ENCODE data around the gene CALN1.
"Not testable (repeated sequence)": the region's sequence is repeated elsewhere in the genome, so short reads cannot be mapped to it uniquely, and the experiment has no call there.

Gene CALN1

DNA sequence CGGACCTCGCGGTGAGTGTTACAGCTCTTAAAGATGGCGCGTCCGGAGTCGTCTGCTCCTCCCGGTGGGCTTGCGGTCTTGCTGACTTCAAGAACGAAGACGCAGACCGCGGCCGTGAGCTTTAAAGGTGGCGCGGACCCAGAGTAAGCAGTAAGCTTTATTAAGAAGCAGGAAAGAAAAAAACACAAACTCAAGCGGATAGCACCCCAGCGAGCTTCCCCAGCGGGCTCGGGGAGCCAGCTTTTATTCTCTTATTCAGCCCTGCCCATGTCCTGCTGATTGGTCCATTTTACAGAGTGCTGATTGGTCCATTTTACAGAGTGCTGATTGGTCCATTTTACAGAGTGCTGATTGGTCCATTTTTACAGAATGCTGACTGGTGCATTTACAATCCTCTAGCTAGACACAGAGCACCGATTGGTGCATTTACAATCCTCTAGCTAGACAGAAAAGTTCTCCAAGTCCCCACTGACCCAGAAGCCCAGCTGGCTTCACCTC lies at the start of gene CALN1:
Gene CALN1, minus strand, starts transcription at position 218 of the 498 bp plus-strand sequence.
- not testable (repeated sequence) for DNase-seq (ENCODE audit: low read depth in 2 of 2)

DNA sequence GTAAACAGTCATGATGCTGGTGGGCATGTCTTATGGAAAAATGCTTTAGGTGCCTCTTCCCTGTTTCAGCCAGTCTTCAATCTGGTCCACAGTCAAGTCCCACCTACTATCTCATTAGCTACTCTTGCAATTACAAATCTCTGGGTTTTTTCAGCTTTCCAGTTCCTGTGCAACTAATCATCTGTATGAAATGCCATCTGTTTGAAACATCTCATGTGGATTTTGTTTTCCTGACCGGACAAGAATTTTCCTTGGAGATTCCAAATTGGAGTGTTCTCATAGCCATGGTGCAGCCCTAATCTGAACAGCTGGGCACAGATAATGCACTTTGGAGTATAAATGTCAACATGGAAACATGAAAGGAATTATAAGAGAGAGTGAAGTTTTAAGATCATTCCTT lies 41.3 kb upstream of the CALN1 start:
- DNase-seq (ENCODE audit: low read depth in 2 of 2), result no peak

- no peak for DNase-seq (ENCODE audit: low read depth in 2 of 2)
These were observed 35.5 kb upstream of the CALN1 start for GRCh38 chr7:72447465-72448204.

GRCh38 chr7:72446591-72447462 lies 34.7 kb upstream of the CALN1 start:
- no peak for DNase-seq (ENCODE audit: low read depth in 2 of 2)

GRCh38 chr7:72446131-72446530 lies 34.0 kb upstream of the CALN1 start:
- DNase-seq (ENCODE audit: low read depth in 2 of 2), result no peak

- DNase-seq (ENCODE audit: low read depth in 2 of 2), result no peak
These were observed 33.4 kb upstream of the CALN1 start for GRCh38 chr7:72445580-72445979.

DNA sequence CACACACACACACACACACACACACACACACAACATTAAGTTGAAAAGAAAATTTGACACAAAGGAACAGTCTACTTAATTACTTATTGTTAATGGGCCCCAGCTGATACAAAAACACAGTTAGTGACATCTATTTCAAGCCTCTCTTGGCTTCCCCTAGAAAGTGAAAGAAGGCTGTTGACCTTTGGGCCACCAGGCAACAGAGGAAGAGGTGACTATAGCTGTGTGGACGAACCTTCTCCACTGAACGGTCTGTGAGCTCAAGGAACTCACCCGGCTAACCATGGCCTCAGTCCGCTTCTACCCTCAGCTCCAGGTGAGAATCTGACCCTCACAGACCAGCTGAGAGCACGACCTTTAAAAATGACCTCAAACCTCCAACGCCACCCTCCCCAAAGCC lies 32.9 kb upstream of the CALN1 start:
- DNase-seq (ENCODE audit: low read depth in 2 of 2), result no peak

GRCh38 chr7:72444026-72444776 lies 32.1 kb upstream of the CALN1 start:
- DNase-seq (ENCODE audit: low read depth in 2 of 2), result no peak

- no peak for DNase-seq (ENCODE audit: low read depth in 2 of 2)
These were observed 29.7 kb upstream of the CALN1 start for GRCh38 chr7:72441791-72442190.

GRCh38 chr7:72438491-72438890 lies 26.4 kb upstream of the CALN1 start:
- no peak for DNase-seq (ENCODE audit: low read depth in 2 of 2)

DNA sequence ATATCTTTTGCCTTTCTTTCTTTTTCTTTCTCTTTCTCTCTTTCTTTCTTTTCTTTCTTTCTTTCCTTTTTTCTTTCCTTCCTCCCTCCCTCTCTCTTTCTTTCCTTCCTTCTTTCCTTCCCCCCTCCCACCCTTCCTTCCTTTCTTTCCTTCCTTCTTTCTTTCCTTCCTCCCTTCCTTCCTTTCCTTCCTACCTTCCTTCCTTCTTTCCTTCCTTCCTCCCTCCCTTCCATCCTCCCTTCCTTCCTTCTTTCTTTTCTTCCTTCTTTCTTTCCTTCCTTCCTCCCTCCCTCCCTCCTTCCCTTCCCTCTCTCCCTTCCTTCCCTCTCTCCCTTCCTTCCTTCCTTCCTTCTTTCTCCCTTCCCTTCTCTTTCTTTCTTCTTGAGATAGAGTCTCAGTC lies 25.5 kb upstream of the CALN1 start:
- DNase-seq (ENCODE audit: low read depth in 2 of 2), result no peak

DNA sequence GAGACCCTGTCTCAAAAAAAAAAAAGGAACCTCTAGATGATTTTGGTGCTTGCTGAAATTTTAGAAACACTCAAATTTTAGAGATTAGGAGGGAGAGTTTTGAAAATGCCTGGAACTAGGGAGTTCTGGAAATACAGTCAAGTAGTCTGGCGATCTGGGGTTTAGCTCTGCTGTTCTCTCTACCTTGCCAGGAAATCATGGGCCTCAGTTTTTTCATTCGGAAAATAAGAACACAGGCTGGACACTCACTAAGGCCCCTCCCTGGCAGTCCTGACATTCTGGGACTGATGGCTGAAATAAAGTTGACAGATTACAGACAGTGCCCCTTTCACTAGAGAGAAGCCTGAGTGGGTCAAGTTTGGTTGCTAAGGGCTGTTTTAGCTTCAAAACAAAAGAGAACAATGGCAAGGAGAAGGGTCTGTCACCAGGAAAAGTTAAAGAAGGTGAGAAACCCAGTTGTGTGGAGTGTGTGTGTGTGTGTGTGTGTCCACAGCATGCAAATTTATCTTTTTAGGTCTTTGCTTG lies 25.0 kb upstream of the CALN1 start:
- no peak for DNase-seq (ENCODE audit: low read depth in 2 of 2)

- DNase-seq (ENCODE audit: low read depth in 2 of 2), result no peak
These were observed 23.9 kb upstream of the CALN1 start for GRCh38 chr7:72435925-72436480.

- DNase-seq (ENCODE audit: low read depth in 2 of 2), result no peak
These were observed 23.2 kb upstream of the CALN1 start for GRCh38 chr7:72435366-72435765.

DNA sequence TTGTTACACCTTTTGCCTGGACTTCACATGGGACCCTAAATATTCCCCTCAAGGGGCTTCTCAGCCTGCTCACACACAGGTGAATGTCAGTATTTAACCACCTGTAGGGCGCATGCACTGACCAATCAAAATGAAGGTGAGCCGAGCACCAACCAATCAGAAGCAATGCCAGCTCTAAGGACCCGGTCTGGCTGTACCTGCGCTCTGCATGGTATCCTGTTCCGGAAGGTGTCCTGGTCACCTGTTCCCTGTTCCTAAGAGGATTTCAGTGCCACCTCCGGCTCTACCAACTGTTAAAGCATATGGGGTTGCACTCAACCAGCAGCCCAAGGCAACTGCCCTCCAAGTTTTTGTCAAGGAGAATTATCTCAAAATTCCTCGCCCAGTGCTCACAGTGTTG lies 18.4 kb upstream of the CALN1 start:
- no peak for DNase-seq (ENCODE audit: low read depth in 2 of 2)

- no peak for DNase-seq (ENCODE audit: low read depth in 2 of 2)
These were observed 17.2 kb upstream of the CALN1 start for GRCh38 chr7:72429316-72429715.

- no peak for DNase-seq (ENCODE audit: low read depth in 2 of 2)
These were observed 4.7 kb upstream of the CALN1 start for GRCh38 chr7:72416846-72417245.

DNA sequence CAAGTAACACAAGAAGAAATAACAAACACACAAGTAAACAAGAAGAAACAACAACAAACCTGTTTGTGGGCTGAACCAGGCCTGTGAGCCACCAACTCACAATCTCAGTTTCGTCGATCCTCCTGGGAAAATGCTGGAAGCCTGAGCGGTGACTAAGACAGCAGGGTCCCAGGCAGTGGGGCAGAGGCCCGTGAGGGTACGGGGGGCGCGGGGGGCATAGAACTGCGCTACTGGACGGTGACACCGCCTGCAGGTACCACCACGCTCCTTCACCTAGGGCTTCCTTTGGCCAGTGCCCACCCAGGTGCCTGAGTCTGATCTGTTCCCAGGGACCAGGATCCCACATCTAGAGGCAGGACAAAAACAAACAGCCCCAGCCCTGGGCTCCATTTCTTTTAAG lies 3.4 kb upstream of the CALN1 start:
- DNase-seq (ENCODE audit: low read depth in 2 of 2), result no peak

- DNase-seq (ENCODE audit: low read depth in 2 of 2), result no peak
These were observed 1.7 kb upstream of the CALN1 start for GRCh38 chr7:72413886-72414285.

- DNase-seq (ENCODE audit: low read depth in 2 of 2), result no peak
These were observed 1.2 kb upstream of the CALN1 start for GRCh38 chr7:72413290-72413689.

GRCh38 chr7:72411419-72411818 lies 719 bp downstream of the CALN1 start:
- no peak for DNase-seq (ENCODE audit: low read depth in 2 of 2)

- DNase-seq (ENCODE audit: low read depth in 2 of 2), result no peak
These were observed 2.5 kb downstream of the CALN1 start for GRCh38 chr7:72409638-72410015.

All from stimulated activated CD4-positive, alpha-beta T cell treated with anti-CD3 and anti-CD28 coated beads, Interleukin-1b, Interleukin-23, amount 100 ng/mL, for 4 hours (primary cell).